Spleen (tissue), 7 donors: ENCODE results near the gene FRMPD3.

ENCODE experiments used
- POLR2A ChIP-seq, 3 donors: fragments of 450-650 bp; IDR thresholded peaks; one replicate each; pipeline ENCODE4 v1.5.1; 2017; ENCODE audit warnings: antibody characterized with exemption in 3 of 3, mild to moderate bottlenecking in 1 of 3
- POLR2AphosphoS5 ChIP-seq, 3 donors: sonication (generic); formaldehyde crosslinking; IDR thresholded peaks; one replicate each; pipeline ENCODE4 v1.5.1; 2017; ENCODE audit warnings: antibody characterized with exemption in 3 of 3
- TF ChIP-seq, protein P1 (sequence below), 11 experiments: fragments of 200-600 bp in 7 of 11; fragments of 450-650 bp in 4 of 11; sonication (generic) in 4 of 11; IDR thresholded peaks in 8 of 11; conservative IDR thresholded peaks in 3 of 11; 1 replicate in 7 of 11; 2 replicates in 4 of 11; pipeline versions ENCODE4 v1.4.0 to v1.8.0; 2016 to 2021; ENCODE audit warnings: antibody characterized with exemption in 11 of 11, inconsistent platforms in 4 of 11, mild to moderate bottlenecking in 1 of 11
- donor health status: DM: no; HTN: no; CAD: no; lungs with moderate emphysema.
- donor health status: DM: no; HTN: no; CAD: no.
- donor health status: DM: no; HTN: no; CAD: no.

DNA sequence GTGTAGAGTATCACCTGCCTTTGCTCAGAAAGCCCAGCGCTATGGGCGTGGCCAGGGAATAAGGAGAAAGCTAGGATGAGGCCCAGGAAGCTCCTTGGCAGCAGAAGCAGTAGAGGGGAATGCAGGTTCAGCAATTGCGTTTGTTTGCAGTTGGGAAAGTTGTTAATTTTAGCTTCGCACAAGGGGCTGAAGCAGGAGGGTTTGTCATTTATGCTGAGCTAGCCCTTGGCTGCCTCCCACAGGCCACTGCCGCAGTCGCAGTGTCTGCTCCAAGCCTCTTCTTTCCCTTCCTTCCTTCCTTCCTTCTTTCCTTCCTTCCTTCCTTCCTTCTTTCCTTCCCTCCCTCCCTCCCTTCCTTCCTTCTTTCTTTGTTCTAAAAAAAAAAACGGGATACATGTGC is 21.5 kb downstream of the FRMPD3 start:
- TF ChIP-seq, protein P1, sequence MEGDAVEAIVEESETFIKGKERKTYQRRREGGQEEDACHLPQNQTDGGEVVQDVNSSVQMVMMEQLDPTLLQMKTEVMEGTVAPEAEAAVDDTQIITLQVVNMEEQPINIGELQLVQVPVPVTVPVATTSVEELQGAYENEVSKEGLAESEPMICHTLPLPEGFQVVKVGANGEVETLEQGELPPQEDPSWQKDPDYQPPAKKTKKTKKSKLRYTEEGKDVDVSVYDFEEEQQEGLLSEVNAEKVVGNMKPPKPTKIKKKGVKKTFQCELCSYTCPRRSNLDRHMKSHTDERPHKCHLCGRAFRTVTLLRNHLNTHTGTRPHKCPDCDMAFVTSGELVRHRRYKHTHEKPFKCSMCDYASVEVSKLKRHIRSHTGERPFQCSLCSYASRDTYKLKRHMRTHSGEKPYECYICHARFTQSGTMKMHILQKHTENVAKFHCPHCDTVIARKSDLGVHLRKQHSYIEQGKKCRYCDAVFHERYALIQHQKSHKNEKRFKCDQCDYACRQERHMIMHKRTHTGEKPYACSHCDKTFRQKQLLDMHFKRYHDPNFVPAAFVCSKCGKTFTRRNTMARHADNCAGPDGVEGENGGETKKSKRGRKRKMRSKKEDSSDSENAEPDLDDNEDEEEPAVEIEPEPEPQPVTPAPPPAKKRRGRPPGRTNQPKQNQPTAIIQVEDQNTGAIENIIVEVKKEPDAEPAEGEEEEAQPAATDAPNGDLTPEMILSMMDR (IDR thresholded peaks at IDR 0.05 in 8 of 11, conservative IDR thresholded peaks at IDR 0.05 in 3 of 11) = no peak
- TF ChIP-seq POLR2A (IDR thresholded peaks at IDR 0.05) (no peak), POLR2AphosphoS5 (IDR thresholded peaks at IDR 0.05) (no peak)
